Epithelial cell of proximal tubule (primary cell): ENCODE data around the gene ARHGDIB. TPM values are rescaled to one million over a fixed set of nuclear protein-coding genes. Genes with fewer than 3 reads are reported as not detected.

ENCODE experiments used
- DNase-seq: peaks from one replicate; pipeline ENCODE4 v3.0.0-alpha.2; 2011; ENCODE audit warnings: low read depth
- H3K4me3 ChIP-seq: 2 replicates; pipeline ENCODE4 v1.5.1; 2011; ENCODE audit warnings: low read depth, mild to moderate bottlenecking, low read length
- CTCF ChIP-seq: conservative IDR thresholded peaks from 2 replicates; pipeline ENCODE4 v1.5.1; 2012; ENCODE audit warnings: low read depth, mild to moderate bottlenecking, low read length
- total RNA-seq: library from RNA; depleted of rRNA; stranded (reverse); fragments of >200 nt; gene quantifications from 2 replicates; pipeline ENCODE4 v1.2.3, GENCODE V29; 2015

Gene ARHGDIB
- total RNA-seq, 1 donor from 2014 or later = 23.9 TPM

DNA sequence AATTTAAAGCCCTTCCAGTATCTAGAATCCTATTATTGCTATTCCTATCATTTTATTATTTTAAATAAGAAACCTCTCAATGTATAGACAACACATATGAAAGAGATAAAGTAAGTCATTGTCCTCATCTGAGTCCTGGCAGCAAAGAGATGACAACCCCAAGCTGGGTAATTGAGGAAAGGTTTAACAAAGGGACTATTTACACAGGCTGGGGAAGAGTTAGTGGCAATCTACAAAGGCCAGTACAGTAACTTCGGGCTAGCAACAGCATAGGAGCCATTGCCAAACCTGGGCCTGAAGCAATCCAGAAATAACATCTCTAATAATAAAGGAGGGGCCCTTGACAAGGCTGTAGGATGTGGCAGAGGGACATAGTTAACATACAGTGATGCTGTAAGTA lies 22.6 kb upstream of the ARHGDIB start:
- DNase-seq = no peak
- no peak for TF ChIP-seq CTCF

GRCh38 chr12:14982991-14983390 lies 21.6 kb upstream of the ARHGDIB start:
- TF ChIP-seq CTCF = no peak
- no peak overlapping the region for H3K4me3 ChIP-seq
- no peak for DNase-seq

More for the DNA sequence above, 22.6 kb upstream of the ARHGDIB start:
- H3K4me3 ChIP-seq = no peak overlapping the region

- TF ChIP-seq CTCF = no peak
- no peak for DNase-seq
- no peak overlapping the region for H3K4me3 ChIP-seq
These were observed 21.2 kb upstream of the ARHGDIB start for GRCh38 chr12:14982562-14982961.

- no peak for DNase-seq
- no peak overlapping the region for H3K4me3 ChIP-seq
- TF ChIP-seq CTCF = no peak
These were observed 19.6 kb upstream of the ARHGDIB start for GRCh38 chr12:14981049-14981448.

GRCh38 chr12:14979468-14979867 lies 18.1 kb upstream of the ARHGDIB start:
- H3K4me3 ChIP-seq = no peak overlapping the region
- no peak for TF ChIP-seq CTCF
- DNase-seq = no peak

- TF ChIP-seq CTCF = no peak
- DNase-seq = no peak
- H3K4me3 ChIP-seq = no peak overlapping the region
These were observed 15.3 kb upstream of the ARHGDIB start for GRCh38 chr12:14976658-14977057.

GRCh38 chr12:14975457-14975856 lies 14.1 kb upstream of the ARHGDIB start:
- H3K4me3 ChIP-seq = no peak overlapping the region
- TF ChIP-seq CTCF = no peak
- DNase-seq = no peak
